Spleen (tissue), 11 donors: Measurements from ENCODE around the gene MRPS10. TPM values are rescaled to one million over a fixed set of nuclear protein-coding genes. Genes with fewer than 3 reads are reported as not detected.

Experiments used
- DNase-seq: peaks from one replicate; pipeline ENCODE4 v3.0.0-alpha.2; 2020
- H3K27ac ChIP-seq, 8 donors: fragments of 200-600 bp; sonication (generic) in 7 of 8; 1 replicate in 4 of 8; 2 replicates in 4 of 8; pipeline versions ENCODE4 v1.5.0 to v1.8.0; 2016 to 2021; ENCODE audit warnings: inconsistent platforms in 4 of 8, mild to moderate bottlenecking in 4 of 8, moderate library complexity in 1 of 8
- H3K27me3 ChIP-seq, 7 donors: fragments of 200-600 bp; sonication (generic) in 6 of 7; replicated peaks in 1 of 7; 1 replicate in 4 of 7; 2 replicates in 3 of 7; pipeline versions ENCODE4 v1.5.0 to v1.8.0; 2016 to 2021; ENCODE audit warnings: inconsistent platforms in 3 of 7, mild to moderate bottlenecking in 1 of 7
- H3K36me3 ChIP-seq, 6 donors: fragments of 200-600 bp; sonication (generic) in 5 of 6; 1 replicate in 4 of 6; 2 replicates in 2 of 6; pipeline versions ENCODE4 v1.5.0 to v1.8.0; 2016 to 2021; ENCODE audit warnings: inconsistent platforms in 2 of 6
- H3K4me1 ChIP-seq, 6 donors: fragments of 200-600 bp; sonication (generic) in 5 of 6; 1 replicate in 3 of 6; 2 replicates in 3 of 6; pipeline versions ENCODE4 v1.5.0 to v1.8.0; 2016 to 2021; ENCODE audit warnings: inconsistent platforms in 3 of 6
- H3K4me3 ChIP-seq, 8 donors: fragments of 200-600 bp; sonication (generic) in 7 of 8; 1 replicate in 4 of 8; 2 replicates in 4 of 8; pipeline versions ENCODE4 v1.5.0 to v1.8.0; 2016 to 2021; ENCODE audit warnings: inconsistent platforms in 4 of 8, mild to moderate bottlenecking in 4 of 8, moderate library complexity in 2 of 8
- H3K9me3 ChIP-seq, 8 donors: fragments of 200-600 bp; sonication (generic) in 7 of 8; 1 replicate in 4 of 8; 2 replicates in 4 of 8; pipeline versions ENCODE4 v1.5.0 to v1.8.0; 2016 to 2021; ENCODE audit warnings: inconsistent platforms in 4 of 8
- POLR2A ChIP-seq, 3 donors: fragments of 450-650 bp; IDR thresholded peaks; one replicate each; pipeline ENCODE4 v1.5.1; 2017; ENCODE audit warnings: antibody characterized with exemption in 3 of 3, mild to moderate bottlenecking in 1 of 3
- POLR2AphosphoS5 ChIP-seq, 3 donors: sonication (generic); formaldehyde crosslinking; IDR thresholded peaks; one replicate each; pipeline ENCODE4 v1.5.1; 2017; ENCODE audit warnings: antibody characterized with exemption in 3 of 3
- WGBS, 5 donors: extraction: QIAGEN DNeasy Blood & Tissue Kit in 3 of 5; methylation state at CpG; one replicate each; pipeline versions ENCODE4 v1.1.5 to v1.1.7; 2013 to 2018; 5-methylcytosine and 5-hydroxymethylcytosine counted together
- intact Hi-C: fragments of 100-400 bp; cut with DNase I; formaldehyde crosslinking; loops from one replicate; pipeline ENCODE4 v1.15.0; 2023; ENCODE audit warnings: low total_unique reads
- polyA plus RNA-seq, 3 donors: library from polyadenylated mRNA; stranded (reverse); fragments of 200-250 nt; gene quantifications; one replicate each; pipeline ENCODE4 v1.2.1, GENCODE V29; 2013
- total RNA-seq, 7 donors: library from RNA; depleted of rRNA in 3 of 7; stranded (reverse); fragments of >200 nt in 3 of 7; fragmentation: NEBNext Ultra II Directional in 4 of 7; extraction: Animal tissue kit (Norgen Biotek cat#: 25700) in 4 of 7; gene quantifications; one replicate each; pipeline versions ENCODE4 v1.1.0 to v1.2.1, GENCODE V29; 2016 to 2021
- TF ChIP-seq, protein P1 (sequence below), 11 experiments: fragments of 200-600 bp in 7 of 11; fragments of 450-650 bp in 4 of 11; sonication (generic) in 4 of 11; IDR thresholded peaks in 8 of 11; conservative IDR thresholded peaks in 3 of 11; 1 replicate in 7 of 11; 2 replicates in 4 of 11; pipeline versions ENCODE4 v1.4.0 to v1.8.0; 2016 to 2021; ENCODE audit warnings: antibody characterized with exemption in 11 of 11, inconsistent platforms in 4 of 11, mild to moderate bottlenecking in 1 of 11
- donor health status: healthy with polysubstance abuse.
- donor health status: DM: no; HTN: no; CAD: no; lungs with moderate emphysema.
- donor health status: DM: no; HTN: no; CAD: no.
- donor health status: Bipolar disorder and iron deficiency.
- donor health status: healthy.
- donor health status: DM: no; HTN: no; CAD: no.
- donor health status: DM: yes; HTN: yes; CAD: no.

The MRPS10 gene
- total and polyA plus RNA-seq, 10 donors, result 17.2 to 32.3 (median 27.0) TPM

DNA sequence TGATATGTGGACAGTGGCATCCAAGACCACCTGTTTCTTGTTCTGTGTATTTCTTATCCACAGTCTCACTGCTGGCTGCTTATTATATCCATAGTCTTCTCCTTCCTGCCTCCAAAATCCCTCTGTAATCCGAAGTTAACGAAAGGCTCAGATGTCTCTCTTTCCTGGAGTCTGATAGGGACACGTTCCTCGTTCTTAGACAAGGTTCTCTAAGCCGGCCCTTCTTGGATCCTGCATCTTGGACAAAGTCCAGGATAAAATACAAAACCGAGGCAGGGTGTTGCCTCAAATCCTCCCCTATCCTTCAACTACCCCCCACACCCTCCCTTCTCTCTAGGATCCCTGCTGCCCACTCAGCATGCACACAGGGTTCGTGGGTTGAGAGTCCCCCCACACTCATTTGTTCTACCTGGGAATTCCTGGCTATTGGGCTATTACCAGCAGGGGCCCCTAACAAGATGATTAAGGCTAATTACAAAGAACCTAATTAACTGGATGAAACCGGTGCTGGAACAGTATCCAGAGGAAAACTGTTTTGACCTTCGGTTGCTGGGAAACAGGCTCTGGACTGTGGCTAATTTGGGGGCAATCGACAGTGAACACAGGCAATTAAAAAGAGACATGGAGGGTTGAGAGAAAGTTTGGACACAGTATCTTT is 32.7 kb upstream of the MRPS10 start:
- peaks cover 0 to 91% (median 18%) of the 10 kb centered on the region in 6 donors for H3K36me3 ChIP-seq
- 81 to 87% (median 84%) methylated on average over 10 of the region's 10 CpGs for WGBS, 5 donors
- intact Hi-C loops, result no loop called here
- no peak overlapping the region for H3K27ac ChIP-seq
- no peaks in the 10 kb centered on the region for H3K27me3 ChIP-seq
- H3K9me3 ChIP-seq, result no peaks in the 10 kb centered on the region
- H3K4me1 ChIP-seq, result peaks cover 3 to 41% (median 22%) of the 10 kb centered on the region in 6 donors
- TF ChIP-seq, protein P1, sequence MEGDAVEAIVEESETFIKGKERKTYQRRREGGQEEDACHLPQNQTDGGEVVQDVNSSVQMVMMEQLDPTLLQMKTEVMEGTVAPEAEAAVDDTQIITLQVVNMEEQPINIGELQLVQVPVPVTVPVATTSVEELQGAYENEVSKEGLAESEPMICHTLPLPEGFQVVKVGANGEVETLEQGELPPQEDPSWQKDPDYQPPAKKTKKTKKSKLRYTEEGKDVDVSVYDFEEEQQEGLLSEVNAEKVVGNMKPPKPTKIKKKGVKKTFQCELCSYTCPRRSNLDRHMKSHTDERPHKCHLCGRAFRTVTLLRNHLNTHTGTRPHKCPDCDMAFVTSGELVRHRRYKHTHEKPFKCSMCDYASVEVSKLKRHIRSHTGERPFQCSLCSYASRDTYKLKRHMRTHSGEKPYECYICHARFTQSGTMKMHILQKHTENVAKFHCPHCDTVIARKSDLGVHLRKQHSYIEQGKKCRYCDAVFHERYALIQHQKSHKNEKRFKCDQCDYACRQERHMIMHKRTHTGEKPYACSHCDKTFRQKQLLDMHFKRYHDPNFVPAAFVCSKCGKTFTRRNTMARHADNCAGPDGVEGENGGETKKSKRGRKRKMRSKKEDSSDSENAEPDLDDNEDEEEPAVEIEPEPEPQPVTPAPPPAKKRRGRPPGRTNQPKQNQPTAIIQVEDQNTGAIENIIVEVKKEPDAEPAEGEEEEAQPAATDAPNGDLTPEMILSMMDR (IDR thresholded peaks at IDR 0.05 in 8 of 11, conservative IDR thresholded peaks at IDR 0.05 in 3 of 11), result no peak
- TF ChIP-seq POLR2A (IDR thresholded peaks at IDR 0.05) (no peak), POLR2AphosphoS5 (IDR thresholded peaks at IDR 0.05) (no peak)
- no peak for DNase-seq
- no peak overlapping the region for H3K4me3 ChIP-seq

DNA sequence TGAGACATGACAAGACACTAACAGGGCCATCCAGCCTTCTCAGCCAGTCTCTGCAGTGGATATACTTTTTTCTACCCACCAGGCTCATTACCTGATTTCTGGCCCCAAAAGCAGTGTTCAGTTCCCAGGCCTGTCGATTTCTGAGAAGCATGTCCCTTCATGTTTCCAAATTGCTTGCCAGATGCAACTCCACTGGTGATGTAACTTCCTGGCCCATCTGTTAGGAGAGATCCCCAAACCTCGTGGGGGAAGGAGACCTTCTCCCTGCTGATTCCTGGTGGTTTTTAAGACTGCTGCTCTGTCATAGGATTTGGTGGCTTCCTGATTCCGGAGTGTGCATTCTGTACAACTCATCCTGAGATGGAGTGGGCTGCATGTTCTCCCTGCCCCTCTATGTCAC is 31.6 kb upstream of the MRPS10 start:
- WGBS, 5 donors, result 39 to 82% (median 58%) methylated on average over 3 of the region's 3 CpGs
- intact Hi-C loops, result no loop called here

DNA sequence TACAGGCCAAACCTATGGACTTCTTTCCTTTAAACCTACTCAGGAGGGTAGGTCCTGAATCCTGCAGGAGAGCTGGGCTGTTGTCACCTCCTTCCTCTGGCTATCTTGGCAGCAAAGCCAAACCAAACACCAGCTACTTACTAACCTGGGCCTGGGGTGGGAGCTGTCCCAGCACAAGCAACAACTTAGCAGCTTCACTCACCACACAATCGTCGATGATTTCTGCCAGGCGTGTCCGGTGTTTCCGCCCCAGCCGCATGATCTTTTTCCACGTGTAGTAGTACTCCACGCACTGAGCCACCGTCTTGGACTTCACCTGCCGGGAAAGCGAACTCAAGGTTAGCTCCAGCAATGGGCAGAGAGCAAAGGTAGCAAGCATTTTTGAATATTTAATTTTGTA is 25.4 kb upstream of the MRPS10 start:
- no peak overlapping the region for H3K27ac ChIP-seq
- DNase-seq, result no peak
- H3K36me3 ChIP-seq, result peaks cover 0 to 90% (median 26%) of the 10 kb centered on the region in 6 donors
- TF ChIP-seq, protein P1 (IDR thresholded peaks at IDR 0.05 in 8 of 11, conservative IDR thresholded peaks at IDR 0.05 in 3 of 11), result no peak
- H3K4me3 ChIP-seq, result no peak overlapping the region
- H3K27me3 ChIP-seq, result no peaks in the 10 kb centered on the region
- H3K4me1 ChIP-seq, result no peaks in the 10 kb centered on the region
- intact Hi-C loops, result no loop called here
- 93 to 98% (median 95%) methylated on average over 11 of the region's 11 CpGs for WGBS, 5 donors
- H3K9me3 ChIP-seq, result no peaks in the 10 kb centered on the region

More for the DNA sequence above, 31.6 kb upstream of the MRPS10 start:
- H3K27me3 ChIP-seq, result no peaks in the 10 kb centered on the region
- H3K9me3 ChIP-seq, result no peaks in the 10 kb centered on the region
- H3K4me1 ChIP-seq, result peaks cover 3 to 30% (median 19%) of the 10 kb centered on the region in 6 donors
- no peak for DNase-seq
- peaks cover 0 to 91% (median 13%) of the 10 kb centered on the region in 6 donors for H3K36me3 ChIP-seq
- no peak overlapping the region for H3K27ac ChIP-seq
- TF ChIP-seq POLR2AphosphoS5 (IDR thresholded peaks at IDR 0.05) (no peak), POLR2A (IDR thresholded peaks at IDR 0.05) (no peak)
- TF ChIP-seq, protein P1 (IDR thresholded peaks at IDR 0.05 in 8 of 11, conservative IDR thresholded peaks at IDR 0.05 in 3 of 11), result no peak
- no peak overlapping the region for H3K4me3 ChIP-seq

DNA sequence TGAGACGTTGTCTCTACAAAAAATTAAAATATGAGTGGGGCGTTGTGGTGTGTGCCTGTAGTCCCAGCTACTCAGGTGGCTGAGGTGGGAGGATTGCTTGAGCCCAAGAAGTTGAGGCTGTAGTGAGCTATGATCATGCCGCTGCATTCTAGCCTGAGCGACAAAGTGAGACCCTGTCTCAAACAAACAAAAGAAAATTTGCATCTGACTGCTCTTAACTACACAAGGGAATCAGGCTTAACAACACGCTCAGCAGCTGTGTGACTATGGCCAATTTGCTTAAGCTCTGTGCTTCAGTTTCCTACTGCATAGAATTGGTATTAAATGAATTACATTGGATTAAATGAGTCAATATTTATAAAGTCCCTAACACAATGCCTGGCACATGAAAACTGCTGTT is 24.3 kb upstream of the MRPS10 start:
- H3K9me3 ChIP-seq, result no peaks in the 10 kb centered on the region
- no peaks in the 10 kb centered on the region for H3K27me3 ChIP-seq
- DNase-seq, result no peak
- H3K36me3 ChIP-seq, result peaks cover 0 to 89% (median 26%) of the 10 kb centered on the region in 6 donors
- intact Hi-C loops, result no loop called here
- peaks cover 0 to 9% (median 2%) of the 10 kb centered on the region in 6 donors for H3K4me1 ChIP-seq
- TF ChIP-seq, protein P1 (IDR thresholded peaks at IDR 0.05 in 8 of 11, conservative IDR thresholded peaks at IDR 0.05 in 3 of 11), result no peak
- TF ChIP-seq POLR2AphosphoS5 (IDR thresholded peaks at IDR 0.05) (no peak), POLR2A (IDR thresholded peaks at IDR 0.05) (no peak)
- no peak overlapping the region for H3K27ac ChIP-seq
- no peak overlapping the region for H3K4me3 ChIP-seq
- 84 to 96% (median 87%) methylated on average over 5 of the region's 5 CpGs for WGBS, 5 donors
